ENCODE results near the gene GRIP2. TPM values are rescaled to one million over a fixed set of nuclear protein-coding genes. Genes with fewer than 3 reads are reported as not detected.

The GRIP2 gene
- total and polyA plus RNA-seq, 2 of the 4 experiments (the other 2 are of a cell fraction), result 0.05 TPM; not detected in 1

DNA sequence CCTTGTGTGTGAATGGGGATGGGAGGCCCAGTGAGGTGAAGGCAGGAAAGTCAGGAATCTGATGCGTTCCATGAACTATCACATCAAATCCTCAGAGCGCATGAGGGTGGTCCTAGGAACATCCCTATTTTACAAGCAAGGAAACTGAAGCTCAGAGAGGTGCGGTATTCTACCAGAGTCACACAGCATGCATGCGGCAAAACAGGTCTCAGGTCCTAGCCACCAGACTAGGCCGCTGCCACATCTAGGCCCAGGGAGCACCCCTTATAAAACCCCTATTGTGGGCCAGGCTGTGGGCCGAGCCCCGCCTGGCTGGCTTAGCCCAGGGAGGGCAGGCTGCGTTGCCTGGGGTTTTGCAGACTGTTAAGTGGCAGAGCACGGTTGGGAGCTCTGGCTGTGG, 17.9 kb upstream of the GRIP2 start:
- intact Hi-C loops (cut with micrococcal nuclease) (no loop called here), in situ Hi-C loops (cut with MboI; ENCODE audit: low sequenced_read_pairs) (loop anchor here (25.0 kb wide), 1 partner anchor 671 kb away; the partner anchor contains the start of gene WNT7A), dilution Hi-C loops (cut with HindIII; ENCODE audit: low sequenced_read_pairs, unreplicated experiment) (no loop called here)
- Histone ChIP-seq H3K14ac (replicated peaks; ENCODE audit: low read depth, low read length) (no peak overlapping the region), H3K9me1 (ENCODE audit: insufficient read depth, low read length) (no peaks in the 10 kb centered on the region), H4K8ac (ENCODE audit: low read depth in 2 of 2, low read length in 2 of 2) (no peak overlapping the region), H3K79me1 (ENCODE audit: low read depth in 1 of 2, low read length in 2 of 2) (no peaks in the 10 kb centered on the region), H2BK120ac (ENCODE audit: low read depth, low read length) (no peak overlapping the region), H3K36me3 (ENCODE audit: control insufficient read depth, insufficient read depth, low read length) (no peaks in the 10 kb centered on the region), H3K4me1 (ENCODE audit: control insufficient read depth, insufficient read depth, low read length) (no peaks in the 10 kb centered on the region), H3K9me3 (ENCODE audit: control insufficient read depth, insufficient read depth, low read length) (no peaks in the 10 kb centered on the region), H2AK5ac (ENCODE audit: low read depth, low read length) (no peak overlapping the region), H2AK9ac (replicated peaks; ENCODE audit: low read depth, low read length, poor library complexity) (peak overlapping the region; percentile 46), H3K4me3 (ENCODE audit: insufficient read depth, low read depth, low read length) (no peak overlapping the region), H3K4ac (ENCODE audit: low read depth, low read length) (no peak overlapping the region), H3K56ac (ENCODE audit: extremely low read depth, insufficient read depth, low read length) (no peak overlapping the region), H2BK5ac (ENCODE audit: low read depth, low read length, poor library complexity, severe bottlenecking) (no peak overlapping the region), H3K27me3 (ENCODE audit: control insufficient read depth, insufficient read depth, low read length) (peaks cover 43% of the 10 kb centered on the region), H2AFZ (replicated peaks; ENCODE audit: low read length, poor library complexity) (no peak overlapping the region), H4K91ac (ENCODE audit: insufficient read depth, low read depth, low read length) (no peak overlapping the region), H2BK20ac (ENCODE audit: low read depth, low read length) (no peak overlapping the region), H3K23ac (ENCODE audit: low read depth, low read length) (no peak overlapping the region), H3K18ac (ENCODE audit: low read depth, low read length) (no peak overlapping the region), H4K20me1 (ENCODE audit: insufficient read depth, low read length) (no peaks in the 10 kb centered on the region), H2BK15ac (ENCODE audit: low read depth, low read length) (no peak overlapping the region), H3K27ac (ENCODE audit: insufficient read depth, low read length) (no peak overlapping the region), H3K9ac (ENCODE audit: low read depth, low read length) (no peak overlapping the region), H4K5ac (ENCODE audit: low read depth, low read length) (no peak overlapping the region), H3K4me2 (ENCODE audit: low read depth, low read length) (no peak overlapping the region)
- POLR2A ChIA-PET (ENCODE audit: unreplicated experiment), result no interaction called here
- CTCF ChIA-PET, result no interaction called here
- no peak for ATAC-seq (ENCODE audit: low read depth)
- TF ChIP-seq, protein P1, sequence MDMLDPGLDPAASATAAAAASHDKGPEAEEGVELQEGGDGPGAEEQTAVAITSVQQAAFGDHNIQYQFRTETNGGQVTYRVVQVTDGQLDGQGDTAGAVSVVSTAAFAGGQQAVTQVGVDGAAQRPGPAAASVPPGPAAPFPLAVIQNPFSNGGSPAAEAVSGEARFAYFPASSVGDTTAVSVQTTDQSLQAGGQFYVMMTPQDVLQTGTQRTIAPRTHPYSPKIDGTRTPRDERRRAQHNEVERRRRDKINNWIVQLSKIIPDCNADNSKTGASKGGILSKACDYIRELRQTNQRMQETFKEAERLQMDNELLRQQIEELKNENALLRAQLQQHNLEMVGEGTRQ (IDR thresholded peaks at IDR 0.05; ENCODE audit: low read depth, low read length), result no peak
- TF ChIP-seq FOS (IDR thresholded peaks at IDR 0.05; ENCODE audit: low read depth, low read length) (no peak), MXI1 (IDR thresholded peaks at IDR 0.05; ENCODE audit: borderline replicate concordance, low read depth, low read length) (no peak), MAZ (IDR thresholded peaks at IDR 0.05; ENCODE audit: borderline replicate concordance, low read depth, low read length) (no peak), POLR2A (IDR thresholded peaks at IDR 0.05; ENCODE audit: low read depth, low read length) (no peak), CHD1 (IDR thresholded peaks at IDR 0.05; ENCODE audit: low read depth, low read length) (no peak), CEBPB (IDR thresholded peaks at IDR 0.05; ENCODE audit: low read depth, low read length) (no peak), BHLHE40 (IDR thresholded peaks at IDR 0.05; ENCODE audit: low read depth, low read length) (no peak), SMC3 (IDR thresholded peaks at IDR 0.05; ENCODE audit: low read depth, low read length) (no peak), NFE2L2 (IDR thresholded peaks at IDR 0.05; ENCODE audit: low read depth, low read length) (no peak), RFX5 (IDR thresholded peaks at IDR 0.05; ENCODE audit: low read depth, low read length) (no peak), MAFK (IDR thresholded peaks at IDR 0.05; ENCODE audit: low read depth, low read length) (no peak), RAD21 (IDR thresholded peaks at IDR 0.05; ENCODE audit: low read length) (no peak), RCOR1 (IDR thresholded peaks at IDR 0.05; ENCODE audit: insufficient replicate concordance, low read length) (no peak)
- TF ChIP-seq, protein P2, sequence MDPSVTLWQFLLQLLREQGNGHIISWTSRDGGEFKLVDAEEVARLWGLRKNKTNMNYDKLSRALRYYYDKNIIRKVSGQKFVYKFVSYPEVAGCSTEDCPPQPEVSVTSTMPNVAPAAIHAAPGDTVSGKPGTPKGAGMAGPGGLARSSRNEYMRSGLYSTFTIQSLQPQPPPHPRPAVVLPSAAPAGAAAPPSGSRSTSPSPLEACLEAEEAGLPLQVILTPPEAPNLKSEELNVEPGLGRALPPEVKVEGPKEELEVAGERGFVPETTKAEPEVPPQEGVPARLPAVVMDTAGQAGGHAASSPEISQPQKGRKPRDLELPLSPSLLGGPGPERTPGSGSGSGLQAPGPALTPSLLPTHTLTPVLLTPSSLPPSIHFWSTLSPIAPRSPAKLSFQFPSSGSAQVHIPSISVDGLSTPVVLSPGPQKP (IDR thresholded peaks at IDR 0.05; ENCODE audit: borderline replicate concordance, low read depth, low read length), result no peak
- TF ChIP-seq, protein P3, sequence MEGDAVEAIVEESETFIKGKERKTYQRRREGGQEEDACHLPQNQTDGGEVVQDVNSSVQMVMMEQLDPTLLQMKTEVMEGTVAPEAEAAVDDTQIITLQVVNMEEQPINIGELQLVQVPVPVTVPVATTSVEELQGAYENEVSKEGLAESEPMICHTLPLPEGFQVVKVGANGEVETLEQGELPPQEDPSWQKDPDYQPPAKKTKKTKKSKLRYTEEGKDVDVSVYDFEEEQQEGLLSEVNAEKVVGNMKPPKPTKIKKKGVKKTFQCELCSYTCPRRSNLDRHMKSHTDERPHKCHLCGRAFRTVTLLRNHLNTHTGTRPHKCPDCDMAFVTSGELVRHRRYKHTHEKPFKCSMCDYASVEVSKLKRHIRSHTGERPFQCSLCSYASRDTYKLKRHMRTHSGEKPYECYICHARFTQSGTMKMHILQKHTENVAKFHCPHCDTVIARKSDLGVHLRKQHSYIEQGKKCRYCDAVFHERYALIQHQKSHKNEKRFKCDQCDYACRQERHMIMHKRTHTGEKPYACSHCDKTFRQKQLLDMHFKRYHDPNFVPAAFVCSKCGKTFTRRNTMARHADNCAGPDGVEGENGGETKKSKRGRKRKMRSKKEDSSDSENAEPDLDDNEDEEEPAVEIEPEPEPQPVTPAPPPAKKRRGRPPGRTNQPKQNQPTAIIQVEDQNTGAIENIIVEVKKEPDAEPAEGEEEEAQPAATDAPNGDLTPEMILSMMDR (conservative IDR thresholded peaks at IDR 0.05; ENCODE audit: low read depth, low read length), result no peak
- no peak for DNase-seq
- no TSS peak for BruUV-seq (replicated peaks)
- no CpG with 5 or more reads among the region's 9 CpGs for WGBS, 2 experiments (ENCODE audit: extremely low coverage in 2 of 2, insufficient read length in 1 of 2)

All from IMR-90 (cell line).